Glutamatergic neuron (in vitro differentiated cells): ENCODE measurements around the gene MICU1. TPM values are rescaled to one million over a fixed set of nuclear protein-coding genes. Genes with fewer than 3 reads are reported as not detected.
"Not testable (repeated sequence)": the region's sequence is repeated elsewhere in the genome, so short reads cannot be mapped to it uniquely, and the experiment has no call there.

Source experiments
- DNase-seq: peaks from one replicate; pipeline ENCODE4 v3.0.0; 2022
- H3K27ac Mint-ChIP-seq: one replicate; pipeline ENCODE4 v1.8.0; 2020; ENCODE audit warnings: mild to moderate bottlenecking, mixed read lengths, inconsistent platforms; ENCODE audit not compliant: unreplicated experiment
- H3K27me3 Mint-ChIP-seq: one replicate; pipeline ENCODE4 v1.8.0; 2020; ENCODE audit warnings: mild to moderate bottlenecking, moderate library complexity, mixed read lengths, inconsistent platforms; ENCODE audit not compliant: unreplicated experiment
- H3K36me3 Mint-ChIP-seq: one replicate; pipeline ENCODE4 v1.8.0; 2020; ENCODE audit warnings: mild to moderate bottlenecking, mixed read lengths, inconsistent platforms; ENCODE audit not compliant: unreplicated experiment
- H3K4me1 Mint-ChIP-seq: one replicate; pipeline ENCODE4 v1.8.0; 2020; ENCODE audit warnings: mild to moderate bottlenecking, low read depth, mixed read lengths, inconsistent platforms; ENCODE audit not compliant: unreplicated experiment
- H3K4me3 Mint-ChIP-seq: one replicate; pipeline ENCODE4 v1.8.0; 2020; ENCODE audit warnings: mild to moderate bottlenecking, mixed read lengths, inconsistent platforms; ENCODE audit not compliant: unreplicated experiment
- H3K9me3 Mint-ChIP-seq: one replicate; pipeline ENCODE4 v1.8.0; 2020; ENCODE audit warnings: mild to moderate bottlenecking, moderate library complexity, mixed read lengths, inconsistent platforms; ENCODE audit not compliant: unreplicated experiment
- total RNA-seq: library from RNA; stranded (reverse); fragmentation: NEBNext Ultra II Directional; extraction: Animal tissue kit (Norgen Biotek cat#: 25700); gene quantifications from one replicate; pipeline ENCODE4 v1.2.1, GENCODE V29; 2021; ENCODE audit not compliant: unreplicated experiment
- TF ChIP-seq, protein P1 (sequence below): fragments of 200-600 bp; sonication (generic); IDR thresholded peaks from one replicate; pipeline ENCODE4 v1.5.0; 2021; ENCODE audit not compliant: partially characterized antibody, unreplicated experiment

The MICU1 gene
- total RNA-seq, 1 donor from 2014 or later, result 33.5 TPM

DNA sequence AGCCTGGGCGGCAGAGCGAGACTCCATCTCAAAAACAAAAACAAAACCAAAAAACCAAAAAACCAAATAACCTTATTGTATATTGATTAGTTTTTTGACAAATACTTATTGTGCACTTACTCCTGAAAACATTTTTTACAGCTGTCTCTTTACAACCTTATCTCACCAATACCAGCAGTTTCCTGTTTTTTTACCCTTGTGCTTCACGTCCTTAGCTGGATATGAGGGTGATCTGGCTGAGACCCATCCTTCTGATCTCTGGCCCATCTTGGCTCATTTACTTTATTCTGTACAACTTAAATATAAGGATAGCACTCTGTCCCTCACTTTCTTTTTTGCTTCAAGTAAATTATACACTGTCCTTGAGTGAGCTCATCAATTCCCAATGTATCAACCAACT lies 166.6 kb downstream of the MICU1 start:
- no peaks in the 10 kb centered on the region for H3K36me3 Mint-ChIP-seq
- H3K4me1 Mint-ChIP-seq, result no peaks in the 10 kb centered on the region
- H3K9me3 Mint-ChIP-seq, result no peaks in the 10 kb centered on the region

DNA sequence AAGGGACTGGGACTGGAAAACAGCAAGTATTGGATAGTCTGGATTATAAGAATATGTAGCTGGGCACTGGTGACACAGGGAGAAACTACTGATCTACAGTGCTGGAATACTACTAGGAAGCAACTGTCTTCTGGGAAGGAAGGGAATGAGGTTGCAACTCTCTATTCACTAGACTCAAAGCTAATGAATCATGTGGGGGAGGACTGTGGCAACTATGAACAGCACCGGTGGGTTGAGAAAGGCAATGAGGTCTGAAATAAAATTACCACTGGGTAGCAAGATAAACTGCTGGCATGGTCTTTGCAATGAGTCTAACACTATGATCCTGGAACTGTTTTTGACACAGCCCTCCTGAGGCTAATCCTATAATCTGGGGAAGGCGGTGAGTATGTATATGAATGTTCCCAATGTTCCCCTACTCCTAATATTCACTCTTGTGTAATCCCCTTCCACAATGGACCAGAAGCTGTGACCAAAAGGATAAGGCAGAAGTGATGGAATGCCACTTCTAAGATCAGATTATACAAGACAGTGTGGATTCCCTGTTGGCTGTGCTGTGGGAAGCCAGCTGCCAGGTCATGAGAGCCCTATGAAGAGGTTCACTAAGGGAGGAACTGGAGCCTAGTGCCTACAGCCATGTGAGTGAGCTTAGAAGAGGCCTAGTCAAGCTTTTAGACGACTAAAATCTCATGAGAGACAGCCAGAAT lies 169.8 kb downstream of the MICU1 start:
- no peak for DNase-seq
- Mint-ChIP-seq H3K36me3 (no peaks in the 10 kb centered on the region), H3K4me1 (no peaks in the 10 kb centered on the region), H3K9me3 (no peaks in the 10 kb centered on the region), H3K27me3 (peaks cover 2% of the 10 kb centered on the region), H3K4me3 (no peak overlapping the region), H3K27ac (no peak overlapping the region)
- TF ChIP-seq, protein P1, sequence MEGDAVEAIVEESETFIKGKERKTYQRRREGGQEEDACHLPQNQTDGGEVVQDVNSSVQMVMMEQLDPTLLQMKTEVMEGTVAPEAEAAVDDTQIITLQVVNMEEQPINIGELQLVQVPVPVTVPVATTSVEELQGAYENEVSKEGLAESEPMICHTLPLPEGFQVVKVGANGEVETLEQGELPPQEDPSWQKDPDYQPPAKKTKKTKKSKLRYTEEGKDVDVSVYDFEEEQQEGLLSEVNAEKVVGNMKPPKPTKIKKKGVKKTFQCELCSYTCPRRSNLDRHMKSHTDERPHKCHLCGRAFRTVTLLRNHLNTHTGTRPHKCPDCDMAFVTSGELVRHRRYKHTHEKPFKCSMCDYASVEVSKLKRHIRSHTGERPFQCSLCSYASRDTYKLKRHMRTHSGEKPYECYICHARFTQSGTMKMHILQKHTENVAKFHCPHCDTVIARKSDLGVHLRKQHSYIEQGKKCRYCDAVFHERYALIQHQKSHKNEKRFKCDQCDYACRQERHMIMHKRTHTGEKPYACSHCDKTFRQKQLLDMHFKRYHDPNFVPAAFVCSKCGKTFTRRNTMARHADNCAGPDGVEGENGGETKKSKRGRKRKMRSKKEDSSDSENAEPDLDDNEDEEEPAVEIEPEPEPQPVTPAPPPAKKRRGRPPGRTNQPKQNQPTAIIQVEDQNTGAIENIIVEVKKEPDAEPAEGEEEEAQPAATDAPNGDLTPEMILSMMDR, result no peak

More for the DNA sequence above, 166.6 kb downstream of the MICU1 start:
- no peak overlapping the region for H3K4me3 Mint-ChIP-seq
- peaks cover 2% of the 10 kb centered on the region for H3K27me3 Mint-ChIP-seq
- H3K27ac Mint-ChIP-seq, result no peak overlapping the region
- TF ChIP-seq, protein P1, result no peak
- no peak for DNase-seq

DNA sequence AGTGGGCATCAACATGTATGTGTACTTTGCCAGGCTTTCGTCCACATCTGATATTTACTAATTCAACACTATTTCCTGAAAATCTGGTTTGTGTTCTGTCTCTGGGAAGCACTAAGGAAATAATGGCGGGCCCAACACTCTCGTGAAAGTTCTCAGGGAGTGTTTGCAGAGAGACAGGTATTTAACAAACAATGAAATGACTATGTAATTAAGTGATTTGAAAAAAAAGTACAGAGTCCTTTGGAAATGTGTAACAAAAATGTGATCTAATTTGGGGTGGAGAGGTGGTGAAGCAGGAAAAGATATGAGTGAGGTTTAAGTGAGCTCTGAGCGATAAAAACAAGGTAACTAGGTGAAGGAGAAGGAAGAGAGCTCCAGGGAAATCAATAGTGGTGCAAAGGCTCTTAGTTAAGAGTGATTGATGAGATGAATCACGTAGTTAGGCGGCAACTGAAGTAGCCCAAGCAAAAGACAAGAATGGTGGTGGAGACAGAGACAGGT lies 175.9 kb downstream of the MICU1 start:
- Mint-ChIP-seq H3K4me3 (no peak overlapping the region), H3K9me3 (no peaks in the 10 kb centered on the region), H3K4me1 (peaks cover 3% of the 10 kb centered on the region), H3K27ac (no peak overlapping the region), H3K36me3 (no peaks in the 10 kb centered on the region), H3K27me3 (no peaks in the 10 kb centered on the region)
- TF ChIP-seq, protein P1, result no peak
- DNase-seq, result no peak

DNA sequence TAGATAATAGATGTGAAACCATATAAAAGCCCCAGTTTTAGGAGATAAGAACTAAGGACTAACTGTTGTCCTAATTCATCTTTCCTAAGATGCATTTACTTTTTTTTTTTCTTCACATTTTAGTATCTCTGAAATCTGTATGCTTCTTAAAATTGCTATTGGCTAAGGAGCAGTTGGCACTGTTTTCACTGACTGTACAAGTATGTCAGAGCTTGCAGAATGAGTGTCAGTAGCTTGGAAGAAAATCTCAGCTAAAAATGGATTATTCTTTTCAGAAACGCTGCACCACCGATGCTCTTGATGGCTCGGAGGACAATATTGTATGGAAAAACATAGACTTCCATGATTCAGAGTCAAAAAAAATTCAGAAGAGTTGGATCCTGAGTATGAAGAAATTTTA lies 180.0 kb downstream of the MICU1 start:
- no peaks in the 10 kb centered on the region for H3K9me3 Mint-ChIP-seq
- H3K27me3 Mint-ChIP-seq, result no peaks in the 10 kb centered on the region
- no peak overlapping the region for H3K4me3 Mint-ChIP-seq
- no peak overlapping the region for H3K27ac Mint-ChIP-seq
- no peaks in the 10 kb centered on the region for H3K36me3 Mint-ChIP-seq
- peaks cover 7% of the 10 kb centered on the region for H3K4me1 Mint-ChIP-seq
- no peak for DNase-seq
- TF ChIP-seq, protein P1, result no peak

DNA sequence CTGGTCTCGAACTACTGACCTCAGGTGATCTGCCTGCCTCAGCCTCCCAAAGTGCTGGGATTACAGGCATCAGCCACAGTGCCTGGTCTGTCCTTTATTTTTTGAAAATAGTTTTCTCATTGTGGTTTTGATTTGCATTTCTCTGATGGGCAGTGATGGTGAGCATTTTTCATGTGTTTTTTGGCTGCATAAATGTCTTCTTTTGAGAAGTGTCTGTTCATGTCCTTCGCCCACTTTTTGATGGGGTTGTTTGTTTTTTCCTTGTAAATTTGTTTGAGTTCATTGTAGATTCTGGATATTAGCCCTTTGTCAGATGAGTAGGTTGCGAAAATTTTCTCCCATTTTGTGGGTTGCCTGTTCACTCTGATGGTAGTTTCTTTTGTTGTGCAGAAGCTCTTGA lies 182.9 kb downstream of the MICU1 start:
- not testable (repeated sequence) for DNase-seq, H3K4me1 Mint-ChIP-seq, H3K27ac Mint-ChIP-seq, H3K36me3 Mint-ChIP-seq, H3K9me3 Mint-ChIP-seq, H3K4me3 Mint-ChIP-seq, H3K27me3 Mint-ChIP-seq
